A549 (cell line): ENCODE data around the gene FMNL2. TPM values are rescaled to one million over a fixed set of nuclear protein-coding genes. Genes with fewer than 3 reads are reported as not detected.

Source experiments
- ATAC-seq, 2 experiments: fragments of 200-7000 bp in 1 of 2; fragments of >200 bp in 1 of 2; cut with Nextera tagmentation in 1 of 2; cut with Tn5 transposase in 1 of 2; 3 replicates each; pipeline versions ENCODE4 v1.8.0 to v1.9.1; 2018 to 2020; ENCODE audit warnings: mild to moderate bottlenecking in 1 of 2, moderate library complexity in 1 of 2
- CTCF ChIA-PET: fragments of 300-600 bp; sonication (Branson Sonifier 250); formaldehyde crosslinking; extraction: SDS; loops from one replicate; lab custom pipeline; 2021; ENCODE audit warnings: antibody characterized with exemption, inconsistent platforms; lab: Yijun Ruan, JAX
- POLR2A ChIA-PET: fragments of 350-600 bp; formaldehyde crosslinking; extraction: SDS; loops from one replicate; lab custom pipeline; 2021; ENCODE audit warnings: antibody characterized with exemption, inconsistent platforms; lab: Yijun Ruan, JAX
- DNase-seq, 2 experiments: peaks; one replicate each; pipeline versions ENCODE4 v3.0.0 to v3.0.0-alpha.2; 2011 to 2016; ENCODE audit warnings: low read depth in 1 of 2, low spot score in 1 of 2
- FAIRE-seq: peaks from 2 replicates; lab custom pipeline; 2011; peaks lifted over from hg19 to GRCh38; lab: Jason Lieb, UNC
- H3K27ac ChIP-seq, 2 experiments: fragments of >200 bp; sonication (Bioruptor Twin); formaldehyde crosslinking; 3 replicates each; pipeline ENCODE4 v1.5.1; 2016 to 2017
- H3K4me1 ChIP-seq: fragments of >200 bp; sonication (Bioruptor Twin); formaldehyde crosslinking; 3 replicates; pipeline ENCODE4 v1.6.1; 2016
- H3K4me2 ChIP-seq: fragments of >200 bp; sonication (Bioruptor Twin); formaldehyde crosslinking; 3 replicates; pipeline ENCODE4 v1.6.1; 2016
- H3K4me3 ChIP-seq: fragments of >200 bp; sonication (Bioruptor Twin); formaldehyde crosslinking; 3 replicates; pipeline ENCODE4 v1.5.1; 2016
- H3K9me3 ChIP-seq: fragments of >200 bp; sonication (Bioruptor Twin); formaldehyde crosslinking; 3 replicates; pipeline ENCODE4 v1.6.1; 2016
- BCL3 ChIP-seq: fragments of >200 bp; sonication (Bioruptor Twin); formaldehyde crosslinking; IDR thresholded peaks from 3 replicates; pipeline ENCODE4 v1.6.1; 2016
- CBX2 ChIP-seq: fragments of 200-600 bp; sonication (generic); IDR thresholded peaks from 2 replicates; pipeline ENCODE4 v1.6.1; 2016; ENCODE audit warnings: low read depth, mild to moderate bottlenecking, borderline replicate concordance
- CEBPB ChIP-seq, 2 experiments: fragments of >200 bp in 1 of 2; sonication (Bioruptor Twin) in 1 of 2; formaldehyde crosslinking in 1 of 2; IDR thresholded peaks; 2 replicates each; pipeline ENCODE4 v1.6.1; 2012 to 2016
- CHD2 ChIP-seq: fragments of 150-350 bp; IDR thresholded peaks from 2 replicates; pipeline ENCODE4 v1.6.1; 2014; ENCODE audit warnings: low read length; ENCODE audit not compliant: partially characterized antibody
- E2F6 ChIP-seq: IDR thresholded peaks from 2 replicates; pipeline ENCODE4 v1.6.1; 2012; ENCODE audit warnings: low read depth, borderline replicate concordance
- EHF ChIP-seq: fragments of 250-450 bp; sonication (Bioruptor Pico); IDR thresholded peaks from 2 replicates; pipeline ENCODE4 v1.5.0; 2020; ENCODE audit warnings: mild to moderate bottlenecking
- EP300 ChIP-seq, 2 experiments: fragments of >200 bp; sonication (Bioruptor Twin); formaldehyde crosslinking; IDR thresholded peaks; 2 replicates in 1 of 2; 3 replicates in 1 of 2; pipeline ENCODE4 v1.6.1; 2016 to 2017
- FOSL2 ChIP-seq, 2 experiments: fragments of 450-650 bp in 1 of 2; fragments of >200 bp in 1 of 2; sonication (Bioruptor Twin) in 1 of 2; formaldehyde crosslinking; IDR thresholded peaks; 2 replicates each; pipeline versions ENCODE4 v1.5.0 to v1.6.1; 2016 to 2020; ENCODE audit warnings: mild to moderate bottlenecking in 1 of 2, moderate library complexity in 1 of 2
- HMGXB4 ChIP-seq: fragments of 250-450 bp; sonication (Bioruptor Pico); IDR thresholded peaks from 2 replicates; pipeline ENCODE4 v1.5.0; 2021; ENCODE audit warnings: mild to moderate bottlenecking, moderate library complexity, borderline replicate concordance
- JUN ChIP-seq, 2 experiments: fragments of >200 bp; sonication (Bioruptor Twin); formaldehyde crosslinking; IDR thresholded peaks; 2 replicates in 1 of 2; 3 replicates in 1 of 2; pipeline ENCODE4 v1.6.1; 2016 to 2017
- KDM1A ChIP-seq: fragments of 200-600 bp; sonication (generic); IDR thresholded peaks from 2 replicates; pipeline ENCODE4 v1.6.1; 2016; ENCODE audit warnings: low read depth, mild to moderate bottlenecking
- KDM5A ChIP-seq: fragments of 200-600 bp; sonication (generic); IDR thresholded peaks from 2 replicates; pipeline ENCODE4 v1.6.1; 2016; ENCODE audit warnings: antibody characterized with exemption, mild to moderate bottlenecking
- PHF8 ChIP-seq: fragments of 200-600 bp; sonication (generic); IDR thresholded peaks from 2 replicates; pipeline ENCODE4 v1.6.1; 2016; ENCODE audit warnings: low read depth, mild to moderate bottlenecking, antibody characterized with exemption, moderate library complexity, borderline replicate concordance
- POLR2AphosphoS2 ChIP-seq: conservative IDR thresholded peaks from 2 replicates; pipeline ENCODE4 v1.6.1; 2012; ENCODE audit warnings: low read length, improper control_type of control experiment, inconsistent platforms
- RAD21 ChIP-seq, 2 experiments: fragments of >200 bp in 1 of 2; sonication (Bioruptor Twin) in 1 of 2; formaldehyde crosslinking in 1 of 2; IDR thresholded peaks in 1 of 2; conservative IDR thresholded peaks in 1 of 2; 2 replicates in 1 of 2; 3 replicates in 1 of 2; pipeline ENCODE4 v1.6.1; 2012 to 2018; ENCODE audit warnings: inconsistent platforms in 1 of 2
- SMC3 ChIP-seq: fragments of >200 bp; sonication (Bioruptor Twin); formaldehyde crosslinking; IDR thresholded peaks from 3 replicates; pipeline ENCODE4 v1.6.1; 2018; ENCODE audit warnings: inconsistent platforms
- USF2 ChIP-seq: fragments of 450-650 bp; IDR thresholded peaks from 2 replicates; pipeline ENCODE4 v1.6.1; 2014; ENCODE audit warnings: antibody characterized with exemption
- ZC3H11A ChIP-seq: fragments of 450-650 bp; IDR thresholded peaks from 2 replicates; pipeline ENCODE4 v1.6.1; 2014; ENCODE audit warnings: antibody characterized with exemption, mild to moderate bottlenecking
- ZFP36 ChIP-seq: fragments of 450-650 bp; IDR thresholded peaks from 2 replicates; pipeline ENCODE4 v1.6.1; 2014; ENCODE audit warnings: borderline replicate concordance; ENCODE audit not compliant: partially characterized antibody
- ZSCAN20 ChIP-seq: fragments of 250-450 bp; sonication (Bioruptor Pico); IDR thresholded peaks from 2 replicates; pipeline ENCODE4 v1.8.0; 2022; ENCODE audit warnings: mild to moderate bottlenecking, moderate library complexity
- WGBS: methylation state at CpG from one replicate; pipeline ENCODE4 v1.1.6; 2017; ENCODE audit errors: missing lambda C conversion rate; 5-methylcytosine and 5-hydroxymethylcytosine counted together
- polyA plus RNA-seq, 4 experiments: library from polyadenylated mRNA; depleted of rRNA in 3 of 4; stranded (reverse); fragments of >200 nt; fragmentation: RNase III in 1 of 4; extraction: RNeasy Plus Mini Kit Qiagen cat#74134 plus additional on column Dnase treatment in 1 of 4; gene quantifications; 2 replicates in 3 of 4; 3 replicates in 1 of 4; pipeline ENCODE4 v1.2.3, GENCODE V29; 2011 to 2017

FMNL2 gene
- polyA plus RNA-seq, 2 of the 4 experiments (the other 2 are of a cell fraction): 27.9 to 36.5 TPM

- Histone ChIP-seq H3K9me3 (no peaks in the 10 kb centered on the region), H3K4me1 (no peaks in the 10 kb centered on the region)
- WGBS: 92% methylated on average over 1 of the region's 1 CpG
- no peak for FAIRE-seq
- TF ChIP-seq FOSL2 (IDR thresholded peaks at IDR 0.05): no peak
- no peak for TF ChIP-seq FOSL2 (CRISPR knock-in tag; IDR thresholded peaks at IDR 0.05)
- TF ChIP-seq POLR2AphosphoS2: no peak
- no peak for TF ChIP-seq KDM5A
- no peak for TF ChIP-seq USF2
- no peak for TF ChIP-seq CHD2
- TF ChIP-seq BCL3: no peak
- no peak for TF ChIP-seq HMGXB4 (CRISPR knock-in tag)
- no peak for TF ChIP-seq CEBPB (IDR thresholded peaks at IDR 0.05)
- no peak for TF ChIP-seq ZC3H11A
- no peak for TF ChIP-seq E2F6
- TF ChIP-seq RAD21 (conservative IDR thresholded peaks at IDR 0.05 in 1 of 2, IDR thresholded peaks at IDR 0.05 in 1 of 2): no peak
- no peak for TF ChIP-seq EP300 (IDR thresholded peaks at IDR 0.05)
- TF ChIP-seq ZFP36: no peak
- TF ChIP-seq CBX2: no peak
- TF ChIP-seq SMC3: no peak
- TF ChIP-seq KDM1A: no peak
- no peak for TF ChIP-seq JUN (IDR thresholded peaks at IDR 0.05)
- TF ChIP-seq PHF8: no peak
- no peak for TF ChIP-seq ZSCAN20 (CRISPR knock-in tag)
- TF ChIP-seq EHF (CRISPR knock-in tag): no peak
- TF ChIP-seq, all 56 proteins: peak for 0
- ATAC-seq: no peak
- Histone ChIP-seq H3K4me3 (no peak overlapping the region), H3K27ac (no peak overlapping the region), H3K4me2 (no peak overlapping the region)
- ChIA-PET POLR2A (interaction anchor here (0.6 kb wide), 1 partner anchor 33 kb away, joined by 4 read pairs; no protein-coding TSS in a partner anchor), CTCF (interaction anchor here (1.0 kb wide), 1 partner anchor 364 kb away, joined by 4 read pairs; no protein-coding TSS in a partner anchor)
- no peak for DNase-seq
These were observed 217.9 kb downstream of the FMNL2 start for GRCh38 chr2:152552888-152553287.

GRCh38 chr2:152553518-152553917, 218.5 kb downstream of the FMNL2 start:
- Histone ChIP-seq H3K9me3 (no peaks in the 10 kb centered on the region), H3K27ac (no peak overlapping the region), H3K4me3 (no peak overlapping the region), H3K4me2 (no peak overlapping the region)
- FAIRE-seq (no peak), ATAC-seq (no peak)
- POLR2A ChIA-PET: no interaction called here
- TF ChIP-seq USF2: no peak
- no peak for TF ChIP-seq JUN (IDR thresholded peaks at IDR 0.05)
- TF ChIP-seq HMGXB4 (CRISPR knock-in tag): no peak
- TF ChIP-seq, all 56 proteins: peak for 0
- 84% methylated on average over 1 of the region's 1 CpG for WGBS
- H3K4me1 ChIP-seq: no peaks in the 10 kb centered on the region
- CTCF ChIA-PET: interaction anchor here (1.4 to 1.7 kb wide), 2 partner anchors 14 to 16 kb away, joined by 6 read pairs; no protein-coding TSS in a partner anchor
- DNase-seq: no peak
